ENCODE results near the gene RERE. TPM values are rescaled to one million over a fixed set of nuclear protein-coding genes. Genes with fewer than 3 reads are reported as not detected.
A peak's percentile ranks its signal among the peaks of the same experiment; 100 is the strongest.

Gene RERE
- total RNA-seq, 4 donors from 2014 or later, result 51.2 to 1,226 (median 253) TPM

- H3K27ac ChIP-seq, result no peak overlapping the region
- H3K4me3 ChIP-seq, result no peak overlapping the region
- H3K4me1 ChIP-seq, result no peaks in the 10 kb centered on the region
- no peak for DNase-seq
- TF ChIP-seq POLR2A (IDR thresholded peaks at IDR 0.05), result no peak
- TF ChIP-seq, protein P1, sequence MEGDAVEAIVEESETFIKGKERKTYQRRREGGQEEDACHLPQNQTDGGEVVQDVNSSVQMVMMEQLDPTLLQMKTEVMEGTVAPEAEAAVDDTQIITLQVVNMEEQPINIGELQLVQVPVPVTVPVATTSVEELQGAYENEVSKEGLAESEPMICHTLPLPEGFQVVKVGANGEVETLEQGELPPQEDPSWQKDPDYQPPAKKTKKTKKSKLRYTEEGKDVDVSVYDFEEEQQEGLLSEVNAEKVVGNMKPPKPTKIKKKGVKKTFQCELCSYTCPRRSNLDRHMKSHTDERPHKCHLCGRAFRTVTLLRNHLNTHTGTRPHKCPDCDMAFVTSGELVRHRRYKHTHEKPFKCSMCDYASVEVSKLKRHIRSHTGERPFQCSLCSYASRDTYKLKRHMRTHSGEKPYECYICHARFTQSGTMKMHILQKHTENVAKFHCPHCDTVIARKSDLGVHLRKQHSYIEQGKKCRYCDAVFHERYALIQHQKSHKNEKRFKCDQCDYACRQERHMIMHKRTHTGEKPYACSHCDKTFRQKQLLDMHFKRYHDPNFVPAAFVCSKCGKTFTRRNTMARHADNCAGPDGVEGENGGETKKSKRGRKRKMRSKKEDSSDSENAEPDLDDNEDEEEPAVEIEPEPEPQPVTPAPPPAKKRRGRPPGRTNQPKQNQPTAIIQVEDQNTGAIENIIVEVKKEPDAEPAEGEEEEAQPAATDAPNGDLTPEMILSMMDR (IDR thresholded peaks at IDR 0.05), result no peak
- H3K36me3 ChIP-seq, result no peaks in the 10 kb centered on the region
- H3K27me3 ChIP-seq, result no peaks in the 10 kb centered on the region
- intact Hi-C loops (cut with DNase I; ENCODE audit: low total_unique reads), result no loop called here
- H3K9me3 ChIP-seq, result no peaks in the 10 kb centered on the region
Measured at GRCh38 chr1:8720347-8720746, 97.1 kb downstream of the RERE start.

- Histone ChIP-seq H3K9me3 (no peaks in the 10 kb centered on the region), H3K4me1 (no peaks in the 10 kb centered on the region), H3K27me3 (no peaks in the 10 kb centered on the region), H3K4me3 (no peak overlapping the region), H3K27ac (no peak overlapping the region), H3K36me3 (no peaks in the 10 kb centered on the region)
- TF ChIP-seq, protein P1 (IDR thresholded peaks at IDR 0.05), result peak; percentile 20 to 44 (median 38)
- TF ChIP-seq POLR2A (IDR thresholded peaks at IDR 0.05), result no peak
- intact Hi-C loops (cut with DNase I; ENCODE audit: low total_unique reads), result no loop called here
- no peak for DNase-seq
Measured at GRCh38 chr1:8718850-8719361, 98.5 kb downstream of the RERE start.

GRCh38 chr1:8717148-8717547, 100.3 kb downstream of the RERE start:
- H3K36me3 ChIP-seq, result no peaks in the 10 kb centered on the region
- H3K4me3 ChIP-seq, result no peak overlapping the region
- peaks cover 0 to 5% of the 10 kb centered on the region in 2 donors for H3K4me1 ChIP-seq
- no peak for TF ChIP-seq POLR2A (IDR thresholded peaks at IDR 0.05)
- TF ChIP-seq, protein P1 (IDR thresholded peaks at IDR 0.05), result no peak
- intact Hi-C loops (cut with DNase I; ENCODE audit: low total_unique reads), result no loop called here
- no peaks in the 10 kb centered on the region for H3K9me3 ChIP-seq
- no peak overlapping the region for H3K27ac ChIP-seq
- no peaks in the 10 kb centered on the region for H3K27me3 ChIP-seq
- no peak for DNase-seq

GRCh38 chr1:8716238-8716637, 101.2 kb downstream of the RERE start:
- no peak for DNase-seq
- Histone ChIP-seq H3K4me1 (peaks cover 0 to 5% of the 10 kb centered on the region in 2 donors), H3K36me3 (no peaks in the 10 kb centered on the region), H3K27me3 (no peaks in the 10 kb centered on the region), H3K4me3 (no peak overlapping the region), H3K9me3 (no peaks in the 10 kb centered on the region), H3K27ac (no peak overlapping the region)
- intact Hi-C loops (cut with DNase I; ENCODE audit: low total_unique reads), result no loop called here
- no peak for TF ChIP-seq POLR2A (IDR thresholded peaks at IDR 0.05)
- TF ChIP-seq, protein P1 (IDR thresholded peaks at IDR 0.05), result no peak

DNA sequence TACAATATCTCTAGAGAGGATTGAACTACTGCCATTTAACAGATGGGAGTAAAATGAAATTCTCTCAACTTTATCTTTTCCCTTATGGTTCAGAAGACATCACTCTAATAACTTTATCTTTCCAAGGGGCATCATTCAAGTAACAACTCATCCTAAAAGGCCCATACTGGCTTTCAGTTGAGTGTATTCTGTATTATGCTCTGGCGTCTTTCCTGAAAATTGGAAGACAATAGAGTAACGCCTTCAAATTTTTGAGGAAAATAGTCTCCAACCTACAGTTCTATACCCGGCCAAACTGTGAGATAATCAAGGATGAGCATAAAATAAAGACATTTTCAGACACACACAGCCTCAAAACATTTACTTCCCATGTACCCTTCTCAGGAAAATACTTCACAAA, 103.3 kb downstream of the RERE start:
- H3K4me1 ChIP-seq, result peaks cover 0 to 5% of the 10 kb centered on the region in 2 donors
- no peaks in the 10 kb centered on the region for H3K9me3 ChIP-seq
- no peaks in the 10 kb centered on the region for H3K36me3 ChIP-seq
- DNase-seq, result no peak
- intact Hi-C loops (cut with DNase I; ENCODE audit: low total_unique reads), result no loop called here
- no peak overlapping the region for H3K27ac ChIP-seq
- H3K27me3 ChIP-seq, result no peaks in the 10 kb centered on the region
- no peak for TF ChIP-seq POLR2A (IDR thresholded peaks at IDR 0.05)
- TF ChIP-seq, protein P1 (IDR thresholded peaks at IDR 0.05), result no peak
- H3K4me3 ChIP-seq, result no peak overlapping the region

Measured in uterus (tissue), 4 donors.